Liver (tissue), 9 donors: ENCODE results near the gene FAM241A. TPM values are rescaled to one million over a fixed set of nuclear protein-coding genes. Genes with fewer than 3 reads are reported as not detected.

Experiments
- DNase-seq: peaks from one replicate; pipeline ENCODE4 v3.0.0-alpha.2; 2017; ENCODE audit warnings: low spot score
- H3K27ac ChIP-seq, 2 donors: one replicate each; pipeline ENCODE4 v1.7.0; 2013; ENCODE audit warnings: inconsistent platforms in 2 of 2, low read length in 2 of 2, control low read depth in 1 of 2, low read depth in 1 of 2, mild to moderate bottlenecking in 1 of 2
- H3K27me3 ChIP-seq, 4 donors: one replicate each; pipeline versions ENCODE4 v1.6.1 to v1.7.0; 2013; ENCODE audit warnings: low read length in 3 of 4, inconsistent platforms in 1 of 4, mild to moderate bottlenecking in 1 of 4, moderate library complexity in 1 of 4; ENCODE audit not compliant: control insufficient read depth in 4 of 4, insufficient read depth in 4 of 4
- H3K36me3 ChIP-seq, 4 donors: one replicate each; pipeline versions ENCODE4 v1.6.1 to v1.7.0; 2013; ENCODE audit warnings: low read length in 3 of 4, mild to moderate bottlenecking in 3 of 4, low read depth in 1 of 4, moderate library complexity in 1 of 4; ENCODE audit not compliant: control insufficient read depth in 4 of 4, insufficient read depth in 3 of 4
- H3K4me1 ChIP-seq, 4 donors: one replicate each; pipeline versions ENCODE4 v1.6.1 to v1.7.0; 2013; ENCODE audit warnings: low read length in 3 of 4, mild to moderate bottlenecking in 3 of 4, moderate library complexity in 1 of 4; ENCODE audit not compliant: control insufficient read depth in 4 of 4, insufficient read depth in 4 of 4
- H3K4me3 ChIP-seq, 3 donors: one replicate each; pipeline versions ENCODE4 v1.6.1 to v1.7.0; 2013; ENCODE audit warnings: low read length in 3 of 3, control low read depth in 1 of 3, low read depth in 1 of 3, mild to moderate bottlenecking in 1 of 3
- H3K9ac ChIP-seq, 2 donors: one replicate each; pipeline ENCODE4 v1.7.0; 2013; ENCODE audit warnings: low read length in 2 of 2, mild to moderate bottlenecking in 2 of 2, moderate library complexity in 2 of 2, control low read depth in 1 of 2, low read depth in 1 of 2
- H3K9me3 ChIP-seq, 4 donors: one replicate each; pipeline versions ENCODE4 v1.6.1 to v1.7.0; 2013; ENCODE audit warnings: low read length in 3 of 4; ENCODE audit not compliant: control insufficient read depth in 4 of 4
- EGR1 ChIP-seq, 2 donors: IDR thresholded peaks; 2 replicates each; pipeline ENCODE4 v1.6.1; 2016 to 2018; ENCODE audit warnings: antibody characterized with exemption in 2 of 2, low read depth in 2 of 2
- FOXA1 ChIP-seq: IDR thresholded peaks from 2 replicates; pipeline ENCODE4 v1.6.1; 2016; ENCODE audit warnings: antibody characterized with exemption
- FOXA2 ChIP-seq: IDR thresholded peaks from 2 replicates; pipeline ENCODE4 v1.6.1; 2016; ENCODE audit warnings: antibody characterized with exemption
- GABPA ChIP-seq, 2 donors: IDR thresholded peaks in 1 of 2; conservative IDR thresholded peaks in 1 of 2; 2 replicates each; pipeline ENCODE4 v1.6.1; 2016; ENCODE audit warnings: antibody characterized with exemption in 2 of 2, mild to moderate bottlenecking in 1 of 2, moderate library complexity in 1 of 2
- HNF4A ChIP-seq, 2 donors: conservative IDR thresholded peaks; 2 replicates each; pipeline ENCODE4 v1.6.1; 2016; ENCODE audit warnings: antibody characterized with exemption in 2 of 2, mild to moderate bottlenecking in 2 of 2
- HNF4G ChIP-seq: IDR thresholded peaks from 2 replicates; pipeline ENCODE4 v1.6.1; 2016; ENCODE audit warnings: antibody characterized with exemption
- JUND ChIP-seq, 2 donors: IDR thresholded peaks; 2 replicates each; pipeline ENCODE4 v1.6.1; 2016; ENCODE audit warnings: antibody characterized with exemption in 2 of 2
- NR2F2 ChIP-seq: IDR thresholded peaks from 2 replicates; pipeline ENCODE4 v1.6.1; 2016; ENCODE audit warnings: antibody characterized with exemption
- RAD21 ChIP-seq, 2 donors: IDR thresholded peaks; 2 replicates each; pipeline ENCODE4 v1.6.1; 2016; ENCODE audit warnings: antibody characterized with exemption in 2 of 2, mild to moderate bottlenecking in 2 of 2
- RXRA ChIP-seq, 2 donors: IDR thresholded peaks; 2 replicates each; pipeline ENCODE4 v1.6.1; 2017 to 2018; ENCODE audit warnings: antibody characterized with exemption in 2 of 2, mild to moderate bottlenecking in 1 of 2
- SP1 ChIP-seq: IDR thresholded peaks from 2 replicates; pipeline ENCODE4 v1.6.1; 2018; ENCODE audit warnings: antibody characterized with exemption, mild to moderate bottlenecking
- TAF1 ChIP-seq: conservative IDR thresholded peaks from 2 replicates; pipeline ENCODE4 v1.6.1; 2016; ENCODE audit warnings: antibody characterized with exemption, mild to moderate bottlenecking
- YY1 ChIP-seq: IDR thresholded peaks from 2 replicates; pipeline ENCODE4 v1.6.1; 2016; ENCODE audit warnings: antibody characterized with exemption, mild to moderate bottlenecking
- WGBS: extraction: QIAGEN DNeasy Blood & Tissue Kit; methylation state at CpG from one replicate; pipeline ENCODE4 v1.1.7; 2013; 5-methylcytosine and 5-hydroxymethylcytosine counted together
- polyA plus RNA-seq, 2 donors: library from polyadenylated mRNA; stranded (reverse) in 1 of 2; unstranded in 1 of 2; fragments of 200-250 nt in 1 of 2; fragments of >200 nt in 1 of 2; fragmentation: Nextera tagmentation in 1 of 2; extraction: Ambion mirVana in 1 of 2; gene quantifications; one replicate each; pipeline versions ENCODE4 v1.2.1 to v1.2.3, GENCODE V29; 2013 to 2015
- total RNA-seq, 2 donors: library from RNA; depleted of rRNA; stranded (reverse); fragments of >200 nt; gene quantifications; one replicate each; pipeline ENCODE4 v1.2.3, GENCODE V29; 2014
- TF ChIP-seq, protein P1 (sequence below): IDR thresholded peaks from 2 replicates; pipeline ENCODE4 v1.6.1; 2016; ENCODE audit warnings: antibody characterized with exemption
- TF ChIP-seq, protein P2 (sequence below): IDR thresholded peaks from 2 replicates; pipeline ENCODE4 v1.6.1; 2016; ENCODE audit warnings: antibody characterized with exemption, mild to moderate bottlenecking
- TF ChIP-seq, protein P3 (sequence below): fragments of 150-350 bp; IDR thresholded peaks from 2 replicates; pipeline ENCODE4 v1.5.1; 2017; ENCODE audit warnings: improper control_type of control experiment, low read depth, low read length; ENCODE audit not compliant: missing input control
- TF ChIP-seq, protein P4 (sequence below): IDR thresholded peaks from 2 replicates; pipeline ENCODE4 v1.6.1; 2016; ENCODE audit warnings: antibody characterized with exemption
- TF ChIP-seq, protein P5 (sequence below): IDR thresholded peaks from 2 replicates; pipeline ENCODE4 v1.6.1; 2016; ENCODE audit warnings: antibody characterized with exemption
- donor health status: healthy.
- donor health status: healthy.
- donor health status: healthy.
- donor health status: healthy.
- donor health status: healthy.

Gene FAM241A
- total and polyA plus RNA-seq, 4 donors, result 1.1 to 2.3 (median 1.7) TPM

DNA sequence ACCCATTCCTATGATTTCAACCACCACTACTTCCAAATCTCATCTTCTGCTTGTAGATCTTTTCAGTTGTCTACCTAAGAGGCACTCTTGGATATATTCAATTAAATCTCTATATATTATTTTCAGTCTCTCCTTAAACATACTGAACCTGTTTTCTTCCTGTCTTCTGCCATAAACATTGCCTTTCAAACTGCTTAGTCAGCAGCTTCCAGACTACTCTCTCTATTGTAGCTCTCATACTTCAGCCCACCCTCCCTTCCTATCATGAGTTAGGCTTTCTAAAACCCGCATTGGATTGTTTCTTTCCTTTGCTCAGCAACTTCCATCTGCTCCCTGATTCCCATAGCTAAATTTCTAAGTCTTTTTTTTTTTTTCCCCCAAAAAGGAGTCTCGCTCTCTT is 90.8 kb downstream of the FAM241A start:
- no peak for TF ChIP-seq TAF1
- TF ChIP-seq HNF4A (conservative IDR thresholded peaks at IDR 0.05), result no peak
- TF ChIP-seq, protein P1, sequence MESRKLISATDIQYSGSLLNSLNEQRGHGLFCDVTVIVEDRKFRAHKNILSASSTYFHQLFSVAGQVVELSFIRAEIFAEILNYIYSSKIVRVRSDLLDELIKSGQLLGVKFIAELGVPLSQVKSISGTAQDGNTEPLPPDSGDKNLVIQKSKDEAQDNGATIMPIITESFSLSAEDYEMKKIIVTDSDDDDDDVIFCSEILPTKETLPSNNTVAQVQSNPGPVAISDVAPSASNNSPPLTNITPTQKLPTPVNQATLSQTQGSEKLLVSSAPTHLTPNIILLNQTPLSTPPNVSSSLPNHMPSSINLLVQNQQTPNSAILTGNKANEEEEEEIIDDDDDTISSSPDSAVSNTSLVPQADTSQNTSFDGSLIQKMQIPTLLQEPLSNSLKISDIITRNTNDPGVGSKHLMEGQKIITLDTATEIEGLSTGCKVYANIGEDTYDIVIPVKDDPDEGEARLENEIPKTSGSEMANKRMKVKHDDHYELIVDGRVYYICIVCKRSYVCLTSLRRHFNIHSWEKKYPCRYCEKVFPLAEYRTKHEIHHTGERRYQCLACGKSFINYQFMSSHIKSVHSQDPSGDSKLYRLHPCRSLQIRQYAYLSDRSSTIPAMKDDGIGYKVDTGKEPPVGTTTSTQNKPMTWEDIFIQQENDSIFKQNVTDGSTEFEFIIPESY, result no peak
- no peak for TF ChIP-seq GABPA (IDR thresholded peaks at IDR 0.05 in 1 of 2, conservative IDR thresholded peaks at IDR 0.05 in 1 of 2)
- TF ChIP-seq, protein P2, sequence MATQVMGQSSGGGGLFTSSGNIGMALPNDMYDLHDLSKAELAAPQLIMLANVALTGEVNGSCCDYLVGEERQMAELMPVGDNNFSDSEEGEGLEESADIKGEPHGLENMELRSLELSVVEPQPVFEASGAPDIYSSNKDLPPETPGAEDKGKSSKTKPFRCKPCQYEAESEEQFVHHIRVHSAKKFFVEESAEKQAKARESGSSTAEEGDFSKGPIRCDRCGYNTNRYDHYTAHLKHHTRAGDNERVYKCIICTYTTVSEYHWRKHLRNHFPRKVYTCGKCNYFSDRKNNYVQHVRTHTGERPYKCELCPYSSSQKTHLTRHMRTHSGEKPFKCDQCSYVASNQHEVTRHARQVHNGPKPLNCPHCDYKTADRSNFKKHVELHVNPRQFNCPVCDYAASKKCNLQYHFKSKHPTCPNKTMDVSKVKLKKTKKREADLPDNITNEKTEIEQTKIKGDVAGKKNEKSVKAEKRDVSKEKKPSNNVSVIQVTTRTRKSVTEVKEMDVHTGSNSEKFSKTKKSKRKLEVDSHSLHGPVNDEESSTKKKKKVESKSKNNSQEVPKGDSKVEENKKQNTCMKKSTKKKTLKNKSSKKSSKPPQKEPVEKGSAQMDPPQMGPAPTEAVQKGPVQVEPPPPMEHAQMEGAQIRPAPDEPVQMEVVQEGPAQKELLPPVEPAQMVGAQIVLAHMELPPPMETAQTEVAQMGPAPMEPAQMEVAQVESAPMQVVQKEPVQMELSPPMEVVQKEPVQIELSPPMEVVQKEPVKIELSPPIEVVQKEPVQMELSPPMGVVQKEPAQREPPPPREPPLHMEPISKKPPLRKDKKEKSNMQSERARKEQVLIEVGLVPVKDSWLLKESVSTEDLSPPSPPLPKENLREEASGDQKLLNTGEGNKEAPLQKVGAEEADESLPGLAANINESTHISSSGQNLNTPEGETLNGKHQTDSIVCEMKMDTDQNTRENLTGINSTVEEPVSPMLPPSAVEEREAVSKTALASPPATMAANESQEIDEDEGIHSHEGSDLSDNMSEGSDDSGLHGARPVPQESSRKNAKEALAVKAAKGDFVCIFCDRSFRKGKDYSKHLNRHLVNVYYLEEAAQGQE, result no peak
- no peak for TF ChIP-seq EGR1 (IDR thresholded peaks at IDR 0.05; ENCODE audit: low read depth in 2 of 2)
- no peak for TF ChIP-seq FOXA1
- no peak for TF ChIP-seq RXRA (IDR thresholded peaks at IDR 0.05)
- no peak for TF ChIP-seq FOXA2
- TF ChIP-seq, protein P3, sequence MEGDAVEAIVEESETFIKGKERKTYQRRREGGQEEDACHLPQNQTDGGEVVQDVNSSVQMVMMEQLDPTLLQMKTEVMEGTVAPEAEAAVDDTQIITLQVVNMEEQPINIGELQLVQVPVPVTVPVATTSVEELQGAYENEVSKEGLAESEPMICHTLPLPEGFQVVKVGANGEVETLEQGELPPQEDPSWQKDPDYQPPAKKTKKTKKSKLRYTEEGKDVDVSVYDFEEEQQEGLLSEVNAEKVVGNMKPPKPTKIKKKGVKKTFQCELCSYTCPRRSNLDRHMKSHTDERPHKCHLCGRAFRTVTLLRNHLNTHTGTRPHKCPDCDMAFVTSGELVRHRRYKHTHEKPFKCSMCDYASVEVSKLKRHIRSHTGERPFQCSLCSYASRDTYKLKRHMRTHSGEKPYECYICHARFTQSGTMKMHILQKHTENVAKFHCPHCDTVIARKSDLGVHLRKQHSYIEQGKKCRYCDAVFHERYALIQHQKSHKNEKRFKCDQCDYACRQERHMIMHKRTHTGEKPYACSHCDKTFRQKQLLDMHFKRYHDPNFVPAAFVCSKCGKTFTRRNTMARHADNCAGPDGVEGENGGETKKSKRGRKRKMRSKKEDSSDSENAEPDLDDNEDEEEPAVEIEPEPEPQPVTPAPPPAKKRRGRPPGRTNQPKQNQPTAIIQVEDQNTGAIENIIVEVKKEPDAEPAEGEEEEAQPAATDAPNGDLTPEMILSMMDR, result no peak
- TF ChIP-seq, protein P4, sequence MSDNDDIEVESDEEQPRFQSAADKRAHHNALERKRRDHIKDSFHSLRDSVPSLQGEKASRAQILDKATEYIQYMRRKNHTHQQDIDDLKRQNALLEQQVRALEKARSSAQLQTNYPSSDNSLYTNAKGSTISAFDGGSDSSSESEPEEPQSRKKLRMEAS, result no peak
- TF ChIP-seq RAD21 (IDR thresholded peaks at IDR 0.05), result no peak
- TF ChIP-seq, protein P5, sequence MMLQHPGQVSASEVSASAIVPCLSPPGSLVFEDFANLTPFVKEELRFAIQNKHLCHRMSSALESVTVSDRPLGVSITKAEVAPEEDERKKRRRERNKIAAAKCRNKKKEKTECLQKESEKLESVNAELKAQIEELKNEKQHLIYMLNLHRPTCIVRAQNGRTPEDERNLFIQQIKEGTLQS, result no peak
- no peak for TF ChIP-seq SP1
- TF ChIP-seq JUND (IDR thresholded peaks at IDR 0.05), result no peak
- TF ChIP-seq YY1, result no peak
- no peak for TF ChIP-seq HNF4G
- no peak for TF ChIP-seq NR2F2
- Histone ChIP-seq H3K27me3 (no peaks in the 10 kb centered on the region), H3K4me1 (peaks cover 2 to 18% (median 7%) of the 10 kb centered on the region in 4 donors), H3K4me3 (no peak overlapping the region), H3K9me3 (no peaks in the 10 kb centered on the region), H3K36me3 (no peaks in the 10 kb centered on the region), H3K27ac (no peak overlapping the region), H3K9ac (no peak overlapping the region)
- no peak for DNase-seq
- WGBS, result 91% methylated on average over 2 of the region's 2 CpGs
